Esophagus squamous epithelium (tissue), 5 donors: ENCODE data around the gene PGAP2. TPM values are rescaled to one million over a fixed set of nuclear protein-coding genes. Genes with fewer than 3 reads are reported as not detected.

Experiments
- DNase-seq: peaks from one replicate; lab custom pipeline; 2025; lab: John Stamatoyannopoulos, UW
- H3K27ac ChIP-seq, 4 donors: fragments of 200-600 bp; sonication (generic); one replicate each; pipeline ENCODE4 v1.5.1; 2016 to 2019; ENCODE audit warnings: mild to moderate bottlenecking in 1 of 4
- H3K27me3 ChIP-seq, 4 donors: fragments of 200-600 bp; sonication (generic); 1 replicate in 3 of 4; 2 replicates in 1 of 4; pipeline versions ENCODE4 v1.5.1 to v1.6.0; 2017 to 2021; ENCODE audit warnings: antibody characterized with exemption in 1 of 4
- H3K36me3 ChIP-seq, 3 donors: fragments of 200-600 bp; sonication (generic); one replicate each; pipeline ENCODE4 v1.5.1; 2016 to 2019
- H3K4me1 ChIP-seq, 3 donors: fragments of 200-600 bp; sonication (generic); one replicate each; pipeline ENCODE4 v1.5.1; 2017 to 2019
- H3K4me3 ChIP-seq, 4 donors: fragments of 200-600 bp; sonication (generic); 1 replicate in 3 of 4; 2 replicates in 1 of 4; pipeline ENCODE4 v1.5.1; 2016 to 2019; ENCODE audit warnings: mild to moderate bottlenecking in 2 of 4, moderate library complexity in 1 of 4
- H3K9me3 ChIP-seq, 3 donors: fragments of 200-600 bp; sonication (generic); one replicate each; pipeline ENCODE4 v1.5.1; 2016 to 2019
- CTCF ChIP-seq, 6 experiments: fragments of 450-650 bp in 4 of 6; fragments of 200-600 bp in 2 of 6; sonication (generic) in 2 of 6; IDR thresholded peaks; one replicate each; pipeline ENCODE4 v1.5.1; 2016 to 2019; ENCODE audit warnings: antibody characterized with exemption in 6 of 6, mild to moderate bottlenecking in 4 of 6, moderate library complexity in 4 of 6
- POLR2A ChIP-seq, 4 donors: fragments of 450-650 bp; IDR thresholded peaks; one replicate each; pipeline ENCODE4 v1.6.1; 2017; ENCODE audit warnings: antibody characterized with exemption in 4 of 4, mild to moderate bottlenecking in 4 of 4, moderate library complexity in 3 of 4
- WGBS, 2 donors: methylation state at CpG; one replicate each; pipeline ENCODE4 v1.1.5; 2018; 5-methylcytosine and 5-hydroxymethylcytosine counted together
- intact Hi-C: fragments of 100-400 bp; cut with DNase I; formaldehyde crosslinking; loops from one replicate; pipeline ENCODE4 v1.15.0; 2022
- total RNA-seq, 4 donors: library from RNA; depleted of rRNA; stranded (reverse); fragments of >200 nt; gene quantifications; one replicate each; pipeline ENCODE4 v1.1.0, GENCODE V29; 2016
- donor health status: DM: yes; HTN: yes; CAD: no.

Gene PGAP2
- total RNA-seq, 4 donors from 2014 or later, result 10.8 to 30.8 (median 27.5) TPM

- Histone ChIP-seq H3K27ac (peak overlapping the region; percentile 95 to 100 (median 99)), H3K4me3 (peak overlapping the region; percentile 65 to 98 (median 92)), H3K27me3 (no peaks in the 10 kb centered on the region), H3K4me1 (peaks cover 25 to 67% (median 45%) of the 10 kb centered on the region in 3 donors), H3K9me3 (no peaks in the 10 kb centered on the region), H3K36me3 (no peaks in the 10 kb centered on the region)
- no peak for DNase-seq
- intact Hi-C loops, result loop anchor here (5.0 kb wide), 1 partner anchor 218 kb away; no protein-coding TSS in a partner anchor
- 17 to 23% methylated on average over 3 to 4 of the region's 7 CpGs for whole genome bisulfite sequencing, 2 donors
- TF ChIP-seq POLR2A (IDR thresholded peaks at IDR 0.05) (peak in 1 of 4 donors; percentile 8), CTCF (IDR thresholded peaks at IDR 0.05) (no peak)
Observed at GRCh38 chr11:3854660-3854976, 46.3 kb downstream of the PGAP2 start.

GRCh38 chr11:3854977-3855807 lies 46.8 kb downstream of the PGAP2 start, which contains the start of gene STIM1:
Gene STIM1 (plus strand): TSS chr11:3855664. CDS start chr11:3856271, 607 bp downstream.
- peak within 1 kb of the TSS; percentile 95 to 100 (median 99) for H3K27ac ChIP-seq
- intact Hi-C loops, result loop anchor here (5.0 kb wide), 1 partner anchor 217 kb away; no protein-coding TSS in a partner anchor
- TF ChIP-seq CTCF (IDR thresholded peaks at IDR 0.05) (peak; percentile 97 to 100 (median 99)), POLR2A (IDR thresholded peaks at IDR 0.05) (peak in 3 of 4 donors; percentile 16 to 84 (median 54))
- H3K4me1 ChIP-seq, result peaks cover 27 to 69% (median 49%) of the 10 kb centered on the region in 3 donors
- no peaks in the 10 kb centered on the region for H3K27me3 ChIP-seq
- H3K4me3 ChIP-seq, result peak within 1 kb of the TSS; percentile 65 to 98 (median 92)
- H3K36me3 ChIP-seq, result no peaks in the 10 kb centered on the region
- H3K9me3 ChIP-seq, result no peaks in the 10 kb centered on the region
- peak; percentile 77 for DNase-seq
- WGBS, 2 donors, result 1% methylated on average over 18 of the region's 87 CpGs; no CpG with 5 or more reads in 1 of the 2 donors

- H3K36me3 ChIP-seq, result no peaks in the 10 kb centered on the region
- intact Hi-C loops, result no loop called here
- H3K27me3 ChIP-seq, result no peaks in the 10 kb centered on the region
- no peaks in the 10 kb centered on the region for H3K9me3 ChIP-seq
- peaks cover 34 to 77% (median 56%) of the 10 kb centered on the region in 3 donors for H3K4me1 ChIP-seq
- H3K27ac ChIP-seq, result peak overlapping the region; percentile 95 to 100 (median 99)
- DNase-seq, result no peak
- peak overlapping the region; percentile 65 to 98 (median 92) for H3K4me3 ChIP-seq
- TF ChIP-seq CTCF (IDR thresholded peaks at IDR 0.05), result no peak
- TF ChIP-seq POLR2A (IDR thresholded peaks at IDR 0.05), result no peak
- WGBS, 2 donors, result 1 to 2% methylated on average over 16 to 27 of the region's 40 CpGs
Observed at GRCh38 chr11:3855808-3856491, 47.6 kb downstream of the PGAP2 start.

GRCh38 chr11:3856856-3857553 lies 48.6 kb downstream of the PGAP2 start:
- WGBS, 2 donors, result 35 to 42% methylated on average over 5 of the region's 5 CpGs
- H3K27ac ChIP-seq, result peak overlapping the region; percentile 95 to 100 (median 99)
- no peaks in the 10 kb centered on the region for H3K36me3 ChIP-seq
- no peak for TF ChIP-seq POLR2A (IDR thresholded peaks at IDR 0.05)
- TF ChIP-seq CTCF (IDR thresholded peaks at IDR 0.05), result peak in 1 of 6 experiments; percentile 7
- no peaks in the 10 kb centered on the region for H3K27me3 ChIP-seq
- intact Hi-C loops, result no loop called here
- no peak for DNase-seq
- no peaks in the 10 kb centered on the region for H3K9me3 ChIP-seq
- H3K4me1 ChIP-seq, result peaks cover 35 to 87% (median 60%) of the 10 kb centered on the region in 3 donors
- peak overlapping the region; percentile 65 to 98 (median 92) for H3K4me3 ChIP-seq
